Kidney glomerular epithelial cell (primary cell): ENCODE results near the gene PDE4DIP.
"Not testable (repeated sequence)": the region's sequence is repeated elsewhere in the genome, so short reads cannot be mapped to it uniquely, and the experiment has no call there.

Experiments
- DNase-seq: peaks from one replicate; lab custom pipeline; 2025; lab: John Stamatoyannopoulos, UW

The PDE4DIP gene

GRCh38 chr1:148975866-148976537 is 131.8 kb downstream of the PDE4DIP start:
- DNase-seq, result not testable (repeated sequence)

GRCh38 chr1:148977785-148978184 is 133.6 kb downstream of the PDE4DIP start:
- DNase-seq, result not testable (repeated sequence)

GRCh38 chr1:148989378-148989777 is 145.2 kb downstream of the PDE4DIP start:
- DNase-seq, result not testable (repeated sequence)

- DNase-seq, result not testable (repeated sequence)
Measured at GRCh38 chr1:148990233-148990788, 146.1 kb downstream of the PDE4DIP start.

GRCh38 chr1:148991818-148992217 is 147.6 kb downstream of the PDE4DIP start:
- DNase-seq, result not testable (repeated sequence)

GRCh38 chr1:148992364-148992763 is 148.1 kb downstream of the PDE4DIP start:
- DNase-seq, result not testable (repeated sequence)

- not testable (repeated sequence) for DNase-seq
Measured at GRCh38 chr1:148996449-148997224, 152.4 kb downstream of the PDE4DIP start.

GRCh38 chr1:148997405-148997804 is 153.2 kb downstream of the PDE4DIP start:
- not testable (repeated sequence) for DNase-seq

- not testable (repeated sequence) for DNase-seq
Measured at GRCh38 chr1:149002664-149003063, 158.4 kb downstream of the PDE4DIP start.

- DNase-seq, result not testable (repeated sequence)
Measured at GRCh38 chr1:149008326-149008725, 164.1 kb downstream of the PDE4DIP start.

GRCh38 chr1:149008769-149009168 is 164.5 kb downstream of the PDE4DIP start:
- DNase-seq, result not testable (repeated sequence)

GRCh38 chr1:149009761-149010160 is 165.5 kb downstream of the PDE4DIP start:
- DNase-seq, result not testable (repeated sequence)

GRCh38 chr1:149012599-149012998 is 168.4 kb downstream of the PDE4DIP start:
- not testable (repeated sequence) for DNase-seq

- DNase-seq, result not testable (repeated sequence)
Measured at GRCh38 chr1:149013513-149013912, 169.3 kb downstream of the PDE4DIP start.

GRCh38 chr1:149015522-149015921 is 171.3 kb downstream of the PDE4DIP start:
- DNase-seq, result not testable (repeated sequence)

GRCh38 chr1:149016626-149017025 is 172.4 kb downstream of the PDE4DIP start:
- not testable (repeated sequence) for DNase-seq

- not testable (repeated sequence) for DNase-seq
Measured at GRCh38 chr1:149018577-149018976, 174.3 kb downstream of the PDE4DIP start.

- not testable (repeated sequence) for DNase-seq
Measured at GRCh38 chr1:149024327-149024726, 180.1 kb downstream of the PDE4DIP start.

- not testable (repeated sequence) for DNase-seq
Measured at GRCh38 chr1:149033916-149034315, 189.7 kb downstream of the PDE4DIP start.

GRCh38 chr1:149043056-149043455 is 198.8 kb downstream of the PDE4DIP start:
- not testable (repeated sequence) for DNase-seq

GRCh38 chr1:149064611-149065010 is 220.4 kb downstream of the PDE4DIP start:
- not testable (repeated sequence) for DNase-seq

GRCh38 chr1:149075505-149076127 is 231.4 kb downstream of the PDE4DIP start:
- not testable (repeated sequence) for DNase-seq
